Large intestine (tissue), 12 donors: ENCODE measurements around the gene CNOT1. TPM values are rescaled to one million over a fixed set of nuclear protein-coding genes. Genes with fewer than 3 reads are reported as not detected.
"Not testable (repeated sequence)": the region's sequence is repeated elsewhere in the genome, so short reads cannot be mapped to it uniquely, and the experiment has no call there.

Source experiments
- DNase-seq, 2 donors: peaks; one replicate each; pipeline versions ENCODE4 v3.0.0 to v3.0.0-alpha.2; 2013
- H3K27ac ChIP-seq: one replicate; pipeline ENCODE4 v1.5.1; 2013; ENCODE audit warnings: low read length
- H3K27me3 ChIP-seq: 2 replicates; pipeline ENCODE4 v1.6.1; 2013; ENCODE audit warnings: low read length; ENCODE audit not compliant: control insufficient read depth, insufficient read depth
- H3K36me3 ChIP-seq: 2 replicates; pipeline ENCODE4 v1.6.1; 2013; ENCODE audit warnings: low read length; ENCODE audit not compliant: control insufficient read depth, insufficient read depth
- H3K4me1 ChIP-seq: one replicate; pipeline ENCODE4 v1.6.1; 2013; ENCODE audit warnings: low read length; ENCODE audit not compliant: control insufficient read depth, insufficient read depth
- H3K4me3 ChIP-seq: one replicate; pipeline ENCODE4 v1.5.1; 2013; ENCODE audit warnings: low read length
- H3K9me3 ChIP-seq: one replicate; pipeline ENCODE4 v1.6.1; 2013; ENCODE audit warnings: mild to moderate bottlenecking, low read depth, low read length, moderate library complexity; ENCODE audit not compliant: control insufficient read depth
- WGBS: methylation state at CpG from one replicate; pipeline ENCODE4 v1.1.5; 2013; ENCODE audit warnings: low lambda C conversion rate; ENCODE audit not compliant: insufficient coverage; 5-methylcytosine and 5-hydroxymethylcytosine counted together
- long read RNA-seq, 11 donors: transcript quantifications; one replicate each; lab custom pipeline, GENCODE V29; 2026
- polyA plus RNA-seq: library from polyadenylated mRNA; unstranded; fragments of 120-200 nt; gene quantifications from one replicate; pipeline ENCODE4 v1.2.1, GENCODE V29; 2013

CNOT1 gene
- polyA plus RNA-seq, result 171 TPM
- long read RNA-seq, donor 1, transcript CNOT1-221 (4 exons, 493 nt), result major isoform, 5 of 17 reads
- long read RNA-seq, donor 1, partial matches to known transcripts, result 10 of 17 reads
- long read RNA-seq, donor 1, other reads (novel, unspliced or antisense), result 0 of 17 reads
- long read RNA-seq, donor 2, full-length matches to known transcripts, result 10 of 47 reads
- long read RNA-seq, donor 2, partial matches to known transcripts, result 37 of 47 reads
- long read RNA-seq, donor 2, other reads (novel, unspliced or antisense), result 0 of 47 reads
- long read RNA-seq, donor 3, result 0 reads
- long read RNA-seq, donor 4, partial matches to known transcripts, result 0 of 1 reads
- long read RNA-seq, donor 4, other reads (novel, unspliced or antisense), result 0 of 1 reads
- long read RNA-seq, donor 5, partial matches to known transcripts, result 8 of 12 reads
- long read RNA-seq, donor 5, other reads (novel, unspliced or antisense), result 0 of 12 reads
- long read RNA-seq, donor 6, transcript CNOT1-221 (4 exons, 493 nt), result major isoform, 9 of 21 reads
- long read RNA-seq, donor 6, partial matches to known transcripts, result 10 of 21 reads
- long read RNA-seq, donor 6, other reads (novel, unspliced or antisense), result 0 of 21 reads
- long read RNA-seq, donor 7, transcript CNOT1-221 (4 exons, 493 nt), result major isoform, 7 of 26 reads
- long read RNA-seq, donor 7, partial matches to known transcripts, result 15 of 26 reads
- long read RNA-seq, donor 7, other reads (novel, unspliced or antisense), result 0 of 26 reads
- long read RNA-seq, donor 8, transcript CNOT1-221 (4 exons, 493 nt), result major isoform, 8 of 58 reads
- long read RNA-seq, donor 8, partial matches to known transcripts, result 47 of 58 reads
- long read RNA-seq, donor 8, other reads (novel, unspliced or antisense), result 0 of 58 reads
- long read RNA-seq, donor 9, transcript CNOT1-221 (4 exons, 493 nt), result major isoform, 5 of 19 reads
- long read RNA-seq, donor 9, partial matches to known transcripts, result 14 of 19 reads
- long read RNA-seq, donor 9, other reads (novel, unspliced or antisense), result 0 of 19 reads
- long read RNA-seq, donor 10, full-length matches to known transcripts, result 9 of 23 reads
- long read RNA-seq, donor 10, partial matches to known transcripts, result 14 of 23 reads
- long read RNA-seq, donor 10, other reads (novel, unspliced or antisense), result 0 of 23 reads
- long read RNA-seq, donor 11, transcript CNOT1-221 (4 exons, 493 nt), result major isoform, 8 of 10 reads
- long read RNA-seq, donor 11, partial matches to known transcripts, result 0 of 10 reads
- long read RNA-seq, donor 11, other reads (novel, unspliced or antisense), result 0 of 10 reads

GRCh38 chr16:58629733-58630640 is at the start of gene CNOT1:
Gene CNOT1, minus strand, starts transcription at chr16:58629826. Its CDS starts 30,489 bp downstream, at chr16:58599337.
- peak; percentile 99 to 100 for DNase-seq
- H3K4me3 ChIP-seq, result peak within 1 kb of the TSS; percentile 89
- peaks cover 8% of the 10 kb centered on the region for H3K4me1 ChIP-seq
- peaks cover under 1% of the 10 kb centered on the region for H3K36me3 ChIP-seq
- peak within 1 kb of the TSS; percentile 87 for H3K27ac ChIP-seq
- H3K9me3 ChIP-seq, result no peaks in the 10 kb centered on the region
- H3K27me3 ChIP-seq, result no peaks in the 10 kb centered on the region
- WGBS, result no CpG with 5 or more reads among the region's 61 CpGs

- H3K27ac ChIP-seq, result no peak overlapping the region
- WGBS, result no CpG with 5 or more reads among the region's 3 CpGs
- DNase-seq, result no peak
- H3K9me3 ChIP-seq, result no peaks in the 10 kb centered on the region
- peaks cover 8% of the 10 kb centered on the region for H3K4me1 ChIP-seq
- no peaks in the 10 kb centered on the region for H3K27me3 ChIP-seq
- peaks cover 46% of the 10 kb centered on the region for H3K36me3 ChIP-seq
- no peak overlapping the region for H3K4me3 ChIP-seq
Observed at GRCh38 chr16:58678716-58679115, 49.1 kb upstream of the CNOT1 start.

GRCh38 chr16:58678269-58678668 is 48.6 kb upstream of the CNOT1 start:
- H3K9me3 ChIP-seq, result no peaks in the 10 kb centered on the region
- WGBS, result no CpG with 5 or more reads among the region's 4 CpGs
- H3K36me3 ChIP-seq, result peaks cover 46% of the 10 kb centered on the region
- peaks cover 5% of the 10 kb centered on the region for H3K4me1 ChIP-seq
- no peak for DNase-seq
- no peak overlapping the region for H3K27ac ChIP-seq
- no peaks in the 10 kb centered on the region for H3K27me3 ChIP-seq
- no peak overlapping the region for H3K4me3 ChIP-seq

- Histone ChIP-seq H3K4me3 (no peak overlapping the region), H3K27me3 (no peaks in the 10 kb centered on the region), H3K4me1 (no peaks in the 10 kb centered on the region), H3K27ac (no peak overlapping the region), H3K36me3 (peaks cover 43% of the 10 kb centered on the region), H3K9me3 (no peaks in the 10 kb centered on the region)
- WGBS, result 100% methylated on average over 3 of the region's 18 CpGs
- no peak for DNase-seq
Observed at GRCh38 chr16:58670946-58671583, 41.4 kb upstream of the CNOT1 start.

GRCh38 chr16:58670177-58670576 is 40.6 kb upstream of the CNOT1 start:
- Histone ChIP-seq H3K4me1 (no peaks in the 10 kb centered on the region), H3K27ac (no peak overlapping the region), H3K27me3 (no peaks in the 10 kb centered on the region), H3K9me3 (no peaks in the 10 kb centered on the region), H3K4me3 (no peak overlapping the region), H3K36me3 (peaks cover 36% of the 10 kb centered on the region)
- DNase-seq, result no peak

- peaks cover 14% of the 10 kb centered on the region for H3K36me3 ChIP-seq
- H3K4me1 ChIP-seq, result no peaks in the 10 kb centered on the region
- DNase-seq, result no peak
- no peaks in the 10 kb centered on the region for H3K27me3 ChIP-seq
- WGBS, result no CpG with 5 or more reads among the region's 8 CpGs
- H3K4me3 ChIP-seq, result no peak overlapping the region
- H3K9me3 ChIP-seq, result no peaks in the 10 kb centered on the region
- H3K27ac ChIP-seq, result no peak overlapping the region
Observed at GRCh38 chr16:58665200-58665599, 35.6 kb upstream of the CNOT1 start.

- Histone ChIP-seq H3K27ac (no peak overlapping the region), H3K4me1 (peaks cover 8% of the 10 kb centered on the region), H3K36me3 (no peaks in the 10 kb centered on the region), H3K9me3 (no peaks in the 10 kb centered on the region), H3K27me3 (no peaks in the 10 kb centered on the region), H3K4me3 (no peak overlapping the region)
- no CpG with 5 or more reads among the region's 12 CpGs for WGBS
- peak; percentile 68 to 77 for DNase-seq
Observed at GRCh38 chr16:58661199-58661830, 31.7 kb upstream of the CNOT1 start.

GRCh38 chr16:58659911-58660310 is 30.3 kb upstream of the CNOT1 start:
- WGBS, result no CpG with 5 or more reads among the region's 11 CpGs
- H3K4me1 ChIP-seq, result peaks cover 21% of the 10 kb centered on the region
- not testable (repeated sequence) for H3K27me3 ChIP-seq, H3K36me3 ChIP-seq, H3K9me3 ChIP-seq, DNase-seq, H3K27ac ChIP-seq, H3K4me3 ChIP-seq

- no peak for DNase-seq
- no CpG with 5 or more reads among the region's 3 CpGs for WGBS
- Histone ChIP-seq H3K27me3 (no peaks in the 10 kb centered on the region), H3K4me1 (peaks cover 30% of the 10 kb centered on the region), H3K4me3 (no peak overlapping the region), H3K36me3 (no peaks in the 10 kb centered on the region), H3K9me3 (no peaks in the 10 kb centered on the region), H3K27ac (no peak overlapping the region)
Observed at GRCh38 chr16:58658796-58659211, 29.2 kb upstream of the CNOT1 start.
